GM12878 (cell line): ENCODE data around the gene LYZ.

Source experiments
- EZH2 ChIP-seq: IDR thresholded peaks from 2 replicates; pipeline ENCODE4 v1.6.1; 2012; ENCODE audit warnings: low read depth, mild to moderate bottlenecking, control low read depth, inconsistent platforms, low read length, borderline replicate concordance; ENCODE audit not compliant: control insufficient read depth
- NR2C2 ChIP-seq: IDR thresholded peaks from 2 replicates; pipeline ENCODE4 v1.6.1; 2011; ENCODE audit warnings: borderline replicate concordance, low read depth; ENCODE audit not compliant: control insufficient read depth, insufficient read length
- POLR2AphosphoS2 ChIP-seq: IDR thresholded peaks from 2 replicates; pipeline ENCODE4 v1.6.1; 2011; ENCODE audit warnings: low read depth, mild to moderate bottlenecking, low read length, improper control_type of control experiment, moderate library complexity
- POLR2AphosphoS5 ChIP-seq: IDR thresholded peaks from 2 replicates; pipeline ENCODE4 v1.6.1; 2011; ENCODE audit warnings: mild to moderate bottlenecking, low read length, inconsistent platforms
- SP1 ChIP-seq: IDR thresholded peaks from one replicate; pipeline ENCODE4 v1.6.1; 2011; ENCODE audit warnings: low read depth, low read length
- SREBF2 ChIP-seq: IDR thresholded peaks from 2 replicates; pipeline ENCODE4 v1.6.1; 2012; ENCODE audit warnings: mild to moderate bottlenecking, low read length
- TCF7 ChIP-seq: IDR thresholded peaks from 2 replicates; pipeline ENCODE4 v1.6.1; 2014; ENCODE audit warnings: antibody characterized with exemption, borderline replicate concordance
- USF2 ChIP-seq: IDR thresholded peaks from 2 replicates; pipeline ENCODE4 v1.6.1; 2011; ENCODE audit warnings: low read depth, low read length, improper control_type of control experiment, borderline replicate concordance
- TF ChIP-seq, protein P1 (sequence below): IDR thresholded peaks from 2 replicates; pipeline ENCODE4 v1.6.1; 2011; ENCODE audit warnings: borderline replicate concordance, low read depth, mild to moderate bottlenecking, moderate library complexity, low read length; ENCODE audit not compliant: insufficient read depth, poor library complexity, severe bottlenecking
- TF ChIP-seq, protein P2 (sequence below), 3 experiments: IDR thresholded peaks in 2 of 3; conservative IDR thresholded peaks in 1 of 3; 2 replicates each; pipeline ENCODE4 v1.5.1; 2011; ENCODE audit warnings: low read depth in 3 of 3, low read length in 3 of 3, mild to moderate bottlenecking in 3 of 3, control low read depth in 2 of 3, moderate library complexity in 2 of 3, inconsistent platforms in 1 of 3, mixed read lengths in 1 of 3; ENCODE audit not compliant: control insufficient read depth in 2 of 3, insufficient read depth in 1 of 3; ENCODE audit errors: extremely low read depth in 1 of 3
- TF ChIP-seq, protein P3 (sequence below): fragments of 450-650 bp; IDR thresholded peaks from 2 replicates; pipeline ENCODE4 v1.6.1; 2014; ENCODE audit warnings: mild to moderate bottlenecking

GRCh38 chr12:69309461-69309860 lies 38.7 kb upstream of the LYZ start:
- TF ChIP-seq NR2C2: no peak
- TF ChIP-seq POLR2AphosphoS2: no peak
- no peak for TF ChIP-seq SREBF2
- TF ChIP-seq, protein P1, sequence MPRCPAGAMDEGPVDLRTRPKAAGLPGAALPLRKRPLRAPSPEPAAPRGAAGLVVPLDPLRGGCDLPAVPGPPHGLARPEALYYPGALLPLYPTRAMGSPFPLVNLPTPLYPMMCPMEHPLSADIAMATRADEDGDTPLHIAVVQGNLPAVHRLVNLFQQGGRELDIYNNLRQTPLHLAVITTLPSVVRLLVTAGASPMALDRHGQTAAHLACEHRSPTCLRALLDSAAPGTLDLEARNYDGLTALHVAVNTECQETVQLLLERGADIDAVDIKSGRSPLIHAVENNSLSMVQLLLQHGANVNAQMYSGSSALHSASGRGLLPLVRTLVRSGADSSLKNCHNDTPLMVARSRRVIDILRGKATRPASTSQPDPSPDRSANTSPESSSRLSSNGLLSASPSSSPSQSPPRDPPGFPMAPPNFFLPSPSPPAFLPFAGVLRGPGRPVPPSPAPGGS: no peak
- no peak for TF ChIP-seq EZH2
- TF ChIP-seq POLR2AphosphoS5: no peak
- TF ChIP-seq, protein P2, sequence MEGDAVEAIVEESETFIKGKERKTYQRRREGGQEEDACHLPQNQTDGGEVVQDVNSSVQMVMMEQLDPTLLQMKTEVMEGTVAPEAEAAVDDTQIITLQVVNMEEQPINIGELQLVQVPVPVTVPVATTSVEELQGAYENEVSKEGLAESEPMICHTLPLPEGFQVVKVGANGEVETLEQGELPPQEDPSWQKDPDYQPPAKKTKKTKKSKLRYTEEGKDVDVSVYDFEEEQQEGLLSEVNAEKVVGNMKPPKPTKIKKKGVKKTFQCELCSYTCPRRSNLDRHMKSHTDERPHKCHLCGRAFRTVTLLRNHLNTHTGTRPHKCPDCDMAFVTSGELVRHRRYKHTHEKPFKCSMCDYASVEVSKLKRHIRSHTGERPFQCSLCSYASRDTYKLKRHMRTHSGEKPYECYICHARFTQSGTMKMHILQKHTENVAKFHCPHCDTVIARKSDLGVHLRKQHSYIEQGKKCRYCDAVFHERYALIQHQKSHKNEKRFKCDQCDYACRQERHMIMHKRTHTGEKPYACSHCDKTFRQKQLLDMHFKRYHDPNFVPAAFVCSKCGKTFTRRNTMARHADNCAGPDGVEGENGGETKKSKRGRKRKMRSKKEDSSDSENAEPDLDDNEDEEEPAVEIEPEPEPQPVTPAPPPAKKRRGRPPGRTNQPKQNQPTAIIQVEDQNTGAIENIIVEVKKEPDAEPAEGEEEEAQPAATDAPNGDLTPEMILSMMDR (IDR thresholded peaks at IDR 0.05 in 2 of 3, conservative IDR thresholded peaks at IDR 0.05 in 1 of 3; ENCODE audit: control insufficient read depth in 2 of 3, extremely low read depth in 1 of 3, insufficient read depth in 1 of 3, low read depth in 3 of 3, low read length in 3 of 3): no peak
- no peak for TF ChIP-seq USF2
- TF ChIP-seq SP1: no peak
- TF ChIP-seq, protein P3, sequence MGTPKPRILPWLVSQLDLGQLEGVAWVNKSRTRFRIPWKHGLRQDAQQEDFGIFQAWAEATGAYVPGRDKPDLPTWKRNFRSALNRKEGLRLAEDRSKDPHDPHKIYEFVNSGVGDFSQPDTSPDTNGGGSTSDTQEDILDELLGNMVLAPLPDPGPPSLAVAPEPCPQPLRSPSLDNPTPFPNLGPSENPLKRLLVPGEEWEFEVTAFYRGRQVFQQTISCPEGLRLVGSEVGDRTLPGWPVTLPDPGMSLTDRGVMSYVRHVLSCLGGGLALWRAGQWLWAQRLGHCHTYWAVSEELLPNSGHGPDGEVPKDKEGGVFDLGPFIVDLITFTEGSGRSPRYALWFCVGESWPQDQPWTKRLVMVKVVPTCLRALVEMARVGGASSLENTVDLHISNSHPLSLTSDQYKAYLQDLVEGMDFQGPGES: no peak
- no peak for TF ChIP-seq TCF7
